HepG2 (cell line): ENCODE results near the gene ARHGEF38. TPM values are rescaled to one million over a fixed set of nuclear protein-coding genes. Genes with fewer than 3 reads are reported as not detected.

Experiments used
- ATAC-seq: fragments of 200-7000 bp; cut with Tn5 transposase; 3 replicates; pipeline ENCODE4 v1.9.1; 2020; ENCODE audit warnings: mild to moderate bottlenecking, moderate library complexity
- BruUV-seq: library from RNA; stranded (reverse); fragments of 400-500 nt; replicated peaks from 2 replicates; lab custom pipeline; 2021; lab: Mats Ljungman, UMichigan
- CTCF ChIA-PET: fragments of 300-600 bp; formaldehyde crosslinking; extraction: SDS; loops from one replicate; lab custom pipeline; 2021; ENCODE audit warnings: low total read pairs, inconsistent platforms, low intra/inter-chr PET ratio; lab: Yijun Ruan, JAX
- POLR2A ChIA-PET: fragments of 350-600 bp; sonication (Branson Sonifier 250); formaldehyde crosslinking; loops from one replicate; lab custom pipeline; 2020; ENCODE audit warnings: antibody characterized with exemption, inconsistent platforms; lab: Yijun Ruan, JAX
- DNase-seq: peaks from one replicate; pipeline ENCODE4 v3.0.0-alpha.2; 2015; ENCODE audit warnings: low spot score
- FAIRE-seq: peaks from 3 replicates; lab custom pipeline; 2011; peaks lifted over from hg19 to GRCh38; lab: Jason Lieb, UNC
- H2AFZ ChIP-seq: one replicate; pipeline ENCODE4 v1.6.1; 2011; ENCODE audit warnings: low read length, inconsistent platforms
- H3K27ac ChIP-seq: fragments of 300-600 bp; 3 replicates; pipeline ENCODE4 v1.8.0; 2011; ENCODE audit warnings: mixed run types, mild to moderate bottlenecking, mixed read lengths, low read length, inconsistent platforms; ENCODE audit not compliant: insufficient read depth; ENCODE audit errors: extremely low read length
- H3K27me3 ChIP-seq, 2 experiments: fragments of 200-600 bp in 1 of 2; 2 replicates in 1 of 2; 3 replicates in 1 of 2; pipeline versions ENCODE4 v1.6.0 to v1.8.0; 2011; ENCODE audit warnings: low read length in 2 of 2, mild to moderate bottlenecking in 2 of 2, moderate library complexity in 2 of 2, inconsistent platforms in 1 of 2; ENCODE audit not compliant: insufficient read depth in 2 of 2, control insufficient read depth in 1 of 2
- H3K36me3 ChIP-seq, 2 experiments: fragments of 200-600 bp in 1 of 2; replicated peaks in 1 of 2; 2 replicates in 1 of 2; 3 replicates in 1 of 2; pipeline versions ENCODE4 v1.5.1 to v1.8.0; 2011; ENCODE audit warnings: low read length in 2 of 2, inconsistent platforms in 1 of 2; ENCODE audit not compliant: insufficient read depth in 2 of 2, control insufficient read depth in 1 of 2
- H3K4me1 ChIP-seq: 2 replicates; pipeline ENCODE4 v1.5.1; 2012; ENCODE audit warnings: low read length, inconsistent platforms; ENCODE audit not compliant: insufficient read depth
- H3K4me2 ChIP-seq: 2 replicates; pipeline ENCODE4 v1.6.0; 2011; ENCODE audit warnings: low read depth, low read length, inconsistent platforms
- H3K4me3 ChIP-seq, 3 experiments: fragments of 200-600 bp in 1 of 3; sonication (generic), shearing (Covaris generic) in 1 of 3; replicated peaks in 1 of 3; 2 replicates each; pipeline ENCODE4 v1.5.1; 2011 to 2016; ENCODE audit warnings: low read length in 3 of 3, inconsistent platforms in 2 of 3, low read depth in 2 of 3, mild to moderate bottlenecking in 2 of 3, control low read depth in 1 of 3, mixed read lengths in 1 of 3; ENCODE audit not compliant: insufficient read depth in 1 of 3
- H3K79me2 ChIP-seq: one replicate; pipeline ENCODE4 v1.6.1; 2011; ENCODE audit warnings: low read length, inconsistent platforms; ENCODE audit not compliant: insufficient read depth
- H3K9ac ChIP-seq: 2 replicates; pipeline ENCODE4 v1.6.0; 2011; ENCODE audit warnings: mild to moderate bottlenecking, low read depth, low read length, inconsistent platforms; ENCODE audit not compliant: insufficient read depth
- H3K9me3 ChIP-seq: 2 replicates; pipeline ENCODE4 v1.5.1; 2012; ENCODE audit warnings: mild to moderate bottlenecking, low read length
- H4K20me1 ChIP-seq: 2 replicates; pipeline ENCODE4 v1.6.0; 2011; ENCODE audit warnings: inconsistent platforms, mild to moderate bottlenecking, low read length, moderate library complexity; ENCODE audit not compliant: insufficient read depth
- BRD4 ChIP-seq: sonication (generic); formaldehyde crosslinking; IDR thresholded peaks from 2 replicates; pipeline ENCODE4 v1.4.0; 2020; ENCODE audit warnings: missing genetic modification reagents
- CBX2 ChIP-seq, 2 experiments: fragments of 200-600 bp in 1 of 2; sonication (generic); formaldehyde crosslinking in 1 of 2; IDR thresholded peaks; 2 replicates each; pipeline versions ENCODE4 v1.7.0 to v1.8.1; 2018 to 2022; ENCODE audit warnings: low read depth in 2 of 2, low read length in 1 of 2, mild to moderate bottlenecking in 1 of 2, missing genetic modification reagents in 1 of 2
- FIP1L1 ChIP-seq: fragments of 200-400 bp; formaldehyde crosslinking; IDR thresholded peaks from 2 replicates; pipeline ENCODE4 v1.6.1; 2018; ENCODE audit warnings: low read depth, mild to moderate bottlenecking, low read length, moderate library complexity, borderline replicate concordance; ENCODE audit not compliant: insufficient read depth
- GZF1 ChIP-seq: sonication (generic); formaldehyde crosslinking; IDR thresholded peaks from 2 replicates; pipeline ENCODE4 v1.5.1; 2020; ENCODE audit warnings: mild to moderate bottlenecking, missing genetic modification reagents
- KDM1A ChIP-seq: IDR thresholded peaks from 2 replicates; pipeline ENCODE4 v1.6.1; 2016; ENCODE audit warnings: missing compliant biosample characterization
- MED1 ChIP-seq: sonication (generic); formaldehyde crosslinking; IDR thresholded peaks from 2 replicates; pipeline ENCODE4 v1.4.0; 2020; ENCODE audit warnings: missing genetic modification reagents
- MTF1 ChIP-seq: sonication (generic); formaldehyde crosslinking; IDR thresholded peaks from 2 replicates; pipeline ENCODE4 v1.5.0; 2020; ENCODE audit warnings: missing genetic modification reagents
- NFATC3 ChIP-seq: sonication (generic); formaldehyde crosslinking; IDR thresholded peaks from 2 replicates; pipeline ENCODE4 v1.5.1; 2020; ENCODE audit warnings: mild to moderate bottlenecking, missing genetic modification reagents
- REL ChIP-seq: sonication (generic); formaldehyde crosslinking; conservative IDR thresholded peaks from 2 replicates; pipeline ENCODE4 v1.8.0; 2022; ENCODE audit warnings: mild to moderate bottlenecking, missing genetic modification reagents, moderate library complexity
- ZNF44 ChIP-seq: sonication (generic); formaldehyde crosslinking; IDR thresholded peaks from 2 replicates; pipeline ENCODE4 v1.5.1; 2020; ENCODE audit warnings: mild to moderate bottlenecking, missing genetic modification reagents
- ZNF780A ChIP-seq: sonication (generic); formaldehyde crosslinking; IDR thresholded peaks from 2 replicates; pipeline ENCODE4 v1.8.0; 2022; ENCODE audit warnings: mild to moderate bottlenecking, missing genetic modification reagents, moderate library complexity
- WGBS: methylation state at CpG from one replicate; pipeline ENCODE4 v1.1.6; 2017; ENCODE audit warnings: low lambda C conversion rate; 5-methylcytosine and 5-hydroxymethylcytosine counted together
- in situ Hi-C: cut with HindIII; loops from 2 replicates; pipeline ENCODE4 v1.10.0; 2017; ENCODE audit warnings: low pct_unique_long_range_greater_than_20kb; ENCODE audit not compliant: extremely low pct_ligation_motif_present
- intact Hi-C: fragments of 100-400 bp; cut with micrococcal nuclease; formaldehyde crosslinking; loops from one replicate; pipeline ENCODE4 v1.10.0; 2022; ENCODE audit not compliant: unreplicated experiment
- polyA plus RNA-seq, 8 experiments: library from polyadenylated mRNA; depleted of rRNA in 3 of 8; stranded (reverse) in 7 of 8; unstranded in 1 of 8; fragments of >200 nt; fragmentation: Illumina TruSeq in 4 of 8; extraction: Trizol in 4 of 8; gene quantifications; 2 replicates each; pipeline versions ENCODE4 v1.2.1 to v1.2.3, GENCODE V29; 2011 to 2016; ENCODE audit warnings: low read depth in 4 of 8, missing spikeins in 1 of 8, mixed read lengths in 1 of 8; ENCODE audit not compliant: insufficient read depth in 1 of 8
- total RNA-seq, 5 experiments: library from RNA; depleted of rRNA; stranded (reverse); fragments of >200 nt; fragmentation: Illumina TruSeq; extraction: Trizol; gene quantifications; 2 replicates each; pipeline ENCODE4 v1.2.3, GENCODE V29; 2016; ENCODE audit warnings: low read depth in 1 of 5
- TF ChIP-seq, protein P1 (sequence below): sonication (generic); formaldehyde crosslinking; IDR thresholded peaks from 2 replicates; pipeline ENCODE4 v1.5.1; 2020; ENCODE audit warnings: mild to moderate bottlenecking, missing genetic modification reagents, borderline replicate concordance
- TF ChIP-seq, protein P2 (sequence below): sonication (generic); formaldehyde crosslinking; IDR thresholded peaks from 2 replicates; pipeline ENCODE4 v1.4.0; 2020; ENCODE audit warnings: missing genetic modification reagents

The ARHGEF38 gene
- total and polyA plus RNA-seq, 2 of the 13 experiments (the other 11 are each of a cell fraction or from before 2014, with no cell fraction given), result not detected

- H3K4me3 ChIP-seq, result no peak overlapping the region
- no peaks in the 10 kb centered on the region for H4K20me1 ChIP-seq
- ChIA-PET POLR2A (no interaction called here), CTCF (no interaction called here)
- ATAC-seq (no peak), DNase-seq (no peak), FAIRE-seq (no peak)
- in situ Hi-C loops, result no loop called here
- 22% methylated on average over 3 of the region's 3 CpGs for WGBS
- H3K9me3 ChIP-seq, result no peaks in the 10 kb centered on the region
- no TSS peak for BruUV-seq
- H3K79me2 ChIP-seq, result no peaks in the 10 kb centered on the region
- intact Hi-C loops, result no loop called here
- no peak overlapping the region for H3K9ac ChIP-seq
- no peak for TF ChIP-seq NFATC3 (CRISPR knock-in tag)
- no peak for TF ChIP-seq ZNF44 (CRISPR knock-in tag)
- TF ChIP-seq GZF1 (CRISPR knock-in tag), result no peak
- TF ChIP-seq BRD4 (CRISPR knock-in tag), result no peak
- TF ChIP-seq REL (CRISPR knock-in tag), result no peak
- no peak for TF ChIP-seq MTF1
- TF ChIP-seq KDM1A (CRISPR knock-in tag), result no peak
- TF ChIP-seq FIP1L1, result no peak
- TF ChIP-seq ZNF780A (CRISPR knock-in tag), result no peak
- TF ChIP-seq MED1 (CRISPR knock-in tag), result no peak
- TF ChIP-seq, protein P1, sequence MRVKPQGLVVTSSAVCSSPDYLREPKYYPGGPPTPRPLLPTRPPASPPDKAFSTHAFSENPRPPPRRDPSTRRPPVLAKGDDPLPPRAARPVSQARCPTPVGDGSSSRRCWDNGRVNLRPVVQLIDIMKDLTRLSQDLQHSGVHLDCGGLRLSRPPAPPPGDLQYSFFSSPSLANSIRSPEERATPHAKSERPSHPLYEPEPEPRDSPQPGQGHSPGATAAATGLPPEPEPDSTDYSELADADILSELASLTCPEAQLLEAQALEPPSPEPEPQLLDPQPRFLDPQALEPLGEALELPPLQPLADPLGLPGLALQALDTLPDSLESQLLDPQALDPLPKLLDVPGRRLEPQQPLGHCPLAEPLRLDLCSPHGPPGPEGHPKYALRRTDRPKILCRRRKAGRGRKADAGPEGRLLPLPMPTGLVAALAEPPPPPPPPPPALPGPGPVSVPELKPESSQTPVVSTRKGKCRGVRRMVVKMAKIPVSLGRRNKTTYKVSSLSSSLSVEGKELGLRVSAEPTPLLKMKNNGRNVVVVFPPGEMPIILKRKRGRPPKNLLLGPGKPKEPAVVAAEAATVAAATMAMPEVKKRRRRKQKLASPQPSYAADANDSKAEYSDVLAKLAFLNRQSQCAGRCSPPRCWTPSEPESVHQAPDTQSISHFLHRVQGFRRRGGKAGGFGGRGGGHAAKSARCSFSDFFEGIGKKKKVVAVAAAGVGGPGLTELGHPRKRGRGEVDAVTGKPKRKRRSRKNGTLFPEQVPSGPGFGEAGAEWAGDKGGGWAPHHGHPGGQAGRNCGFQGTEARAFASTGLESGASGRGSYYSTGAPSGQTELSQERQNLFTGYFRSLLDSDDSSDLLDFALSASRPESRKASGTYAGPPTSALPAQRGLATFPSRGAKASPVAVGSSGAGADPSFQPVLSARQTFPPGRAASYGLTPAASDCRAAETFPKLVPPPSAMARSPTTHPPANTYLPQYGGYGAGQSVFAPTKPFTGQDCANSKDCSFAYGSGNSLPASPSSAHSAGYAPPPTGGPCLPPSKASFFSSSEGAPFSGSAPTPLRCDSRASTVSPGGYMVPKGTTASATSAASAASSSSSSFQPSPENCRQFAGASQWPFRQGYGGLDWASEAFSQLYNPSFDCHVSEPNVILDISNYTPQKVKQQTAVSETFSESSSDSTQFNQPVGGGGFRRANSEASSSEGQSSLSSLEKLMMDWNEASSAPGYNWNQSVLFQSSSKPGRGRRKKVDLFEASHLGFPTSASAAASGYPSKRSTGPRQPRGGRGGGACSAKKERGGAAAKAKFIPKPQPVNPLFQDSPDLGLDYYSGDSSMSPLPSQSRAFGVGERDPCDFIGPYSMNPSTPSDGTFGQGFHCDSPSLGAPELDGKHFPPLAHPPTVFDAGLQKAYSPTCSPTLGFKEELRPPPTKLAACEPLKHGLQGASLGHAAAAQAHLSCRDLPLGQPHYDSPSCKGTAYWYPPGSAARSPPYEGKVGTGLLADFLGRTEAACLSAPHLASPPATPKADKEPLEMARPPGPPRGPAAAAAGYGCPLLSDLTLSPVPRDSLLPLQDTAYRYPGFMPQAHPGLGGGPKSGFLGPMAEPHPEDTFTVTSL, result no peak
- TF ChIP-seq CBX2 (IDR thresholded peaks at IDR 0.05; ENCODE audit: low read depth, low read length), result no peak
- TF ChIP-seq CBX2 (CRISPR knock-in tag; IDR thresholded peaks at IDR 0.05; ENCODE audit: low read depth), result no peak
- TF ChIP-seq, protein P2, sequence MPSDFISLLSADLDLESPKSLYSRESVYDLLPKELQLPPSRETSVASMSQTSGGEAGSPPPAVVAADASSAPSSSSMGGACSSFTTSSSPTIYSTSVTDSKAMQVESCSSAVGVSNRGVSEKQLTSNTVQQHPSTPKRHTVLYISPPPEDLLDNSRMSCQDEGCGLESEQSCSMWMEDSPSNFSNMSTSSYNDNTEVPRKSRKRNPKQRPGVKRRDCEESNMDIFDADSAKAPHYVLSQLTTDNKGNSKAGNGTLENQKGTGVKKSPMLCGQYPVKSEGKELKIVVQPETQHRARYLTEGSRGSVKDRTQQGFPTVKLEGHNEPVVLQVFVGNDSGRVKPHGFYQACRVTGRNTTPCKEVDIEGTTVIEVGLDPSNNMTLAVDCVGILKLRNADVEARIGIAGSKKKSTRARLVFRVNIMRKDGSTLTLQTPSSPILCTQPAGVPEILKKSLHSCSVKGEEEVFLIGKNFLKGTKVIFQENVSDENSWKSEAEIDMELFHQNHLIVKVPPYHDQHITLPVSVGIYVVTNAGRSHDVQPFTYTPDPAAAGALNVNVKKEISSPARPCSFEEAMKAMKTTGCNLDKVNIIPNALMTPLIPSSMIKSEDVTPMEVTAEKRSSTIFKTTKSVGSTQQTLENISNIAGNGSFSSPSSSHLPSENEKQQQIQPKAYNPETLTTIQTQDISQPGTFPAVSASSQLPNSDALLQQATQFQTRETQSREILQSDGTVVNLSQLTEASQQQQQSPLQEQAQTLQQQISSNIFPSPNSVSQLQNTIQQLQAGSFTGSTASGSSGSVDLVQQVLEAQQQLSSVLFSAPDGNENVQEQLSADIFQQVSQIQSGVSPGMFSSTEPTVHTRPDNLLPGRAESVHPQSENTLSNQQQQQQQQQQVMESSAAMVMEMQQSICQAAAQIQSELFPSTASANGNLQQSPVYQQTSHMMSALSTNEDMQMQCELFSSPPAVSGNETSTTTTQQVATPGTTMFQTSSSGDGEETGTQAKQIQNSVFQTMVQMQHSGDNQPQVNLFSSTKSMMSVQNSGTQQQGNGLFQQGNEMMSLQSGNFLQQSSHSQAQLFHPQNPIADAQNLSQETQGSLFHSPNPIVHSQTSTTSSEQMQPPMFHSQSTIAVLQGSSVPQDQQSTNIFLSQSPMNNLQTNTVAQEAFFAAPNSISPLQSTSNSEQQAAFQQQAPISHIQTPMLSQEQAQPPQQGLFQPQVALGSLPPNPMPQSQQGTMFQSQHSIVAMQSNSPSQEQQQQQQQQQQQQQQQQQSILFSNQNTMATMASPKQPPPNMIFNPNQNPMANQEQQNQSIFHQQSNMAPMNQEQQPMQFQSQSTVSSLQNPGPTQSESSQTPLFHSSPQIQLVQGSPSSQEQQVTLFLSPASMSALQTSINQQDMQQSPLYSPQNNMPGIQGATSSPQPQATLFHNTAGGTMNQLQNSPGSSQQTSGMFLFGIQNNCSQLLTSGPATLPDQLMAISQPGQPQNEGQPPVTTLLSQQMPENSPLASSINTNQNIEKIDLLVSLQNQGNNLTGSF (CRISPR knock-in tag), result no peak
- TF ChIP-seq, all 625 proteins: peak for 0
- H3K4me1 ChIP-seq, result no peaks in the 10 kb centered on the region
- no peak overlapping the region for H3K27ac ChIP-seq
- no peak overlapping the region for H3K4me2 ChIP-seq
- H3K36me3 ChIP-seq, result no peaks in the 10 kb centered on the region
- H3K27me3 ChIP-seq, result no peaks in the 10 kb centered on the region
- H2AFZ ChIP-seq, result no peak overlapping the region
These were observed 47.7 kb downstream of the ARHGEF38 start for GRCh38 chr4:105599932-105600655.
